ENCODE results near the gene KRT10. TPM values are rescaled to one million over a fixed set of nuclear protein-coding genes. Genes with fewer than 3 reads are reported as not detected.

Gene KRT10
- total and polyA plus RNA-seq, 2 donors (not counting 1 experiment from before 2014, with no cell fraction given) = 4.1 to 45.8 TPM

DNA sequence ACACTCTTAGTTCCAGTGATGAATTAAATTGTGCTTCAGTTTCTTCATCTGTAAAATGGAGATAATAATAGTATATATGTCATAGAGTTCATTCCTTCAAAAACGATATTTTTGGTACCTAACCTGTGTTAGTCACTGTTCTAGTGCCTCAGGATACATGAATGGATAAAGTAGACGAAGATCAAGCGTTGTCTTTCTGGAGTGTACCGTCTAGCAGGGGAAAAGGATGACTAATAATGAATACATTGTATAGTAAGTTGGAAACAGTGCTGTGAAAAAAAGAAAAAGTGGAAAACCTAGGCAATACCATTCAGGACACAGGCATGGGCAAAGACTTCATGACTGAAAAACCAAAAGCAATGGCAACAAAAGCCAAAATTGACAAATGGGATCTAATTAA, 8.6 kb downstream of the KRT10 start:
- Histone ChIP-seq H3K4me2 (ENCODE audit: extremely low read depth, insufficient read depth, low read length) (no peak overlapping the region), H3K9me3 (ENCODE audit: control insufficient read depth, insufficient read depth, low read depth, low read length) (no peaks in the 10 kb centered on the region), H3K79me2 (ENCODE audit: control insufficient read depth, insufficient read depth, low read length) (peaks cover 3% of the 10 kb centered on the region), H3K4me3 (replicated peaks in 1 of 4; ENCODE audit: control extremely low read depth in 1 of 4, insufficient read depth in 1 of 4, low read depth in 3 of 4, low read length in 4 of 4) (no peak overlapping the region), H3K27ac (ENCODE audit: insufficient read depth, low read length) (no peak overlapping the region), H3K4me1 (ENCODE audit: control insufficient read depth, extremely low read depth, insufficient read depth, low read length) (no peaks in the 10 kb centered on the region), H3K36me3 (ENCODE audit: control insufficient read depth, insufficient read depth, low read length) (no peaks in the 10 kb centered on the region), H3K9ac (ENCODE audit: insufficient read depth, low read length) (no peak overlapping the region), H3K27me3 (ENCODE audit: control insufficient read depth, insufficient read depth, low read length) (peaks cover 9% of the 10 kb centered on the region), H2AFZ (ENCODE audit: low read length) (no peak overlapping the region), H4K20me1 (ENCODE audit: control insufficient read depth, extremely low read depth, insufficient read depth, low read length) (no peaks in the 10 kb centered on the region)
- peak in 1 of 2 donors; percentile 57 for DNase-seq (ENCODE audit: low read depth in 2 of 2)
- TF ChIP-seq EZH2 (IDR thresholded peaks at IDR 0.05; ENCODE audit: low read length, missing control alignments) = no peak
- TF ChIP-seq, protein P1, sequence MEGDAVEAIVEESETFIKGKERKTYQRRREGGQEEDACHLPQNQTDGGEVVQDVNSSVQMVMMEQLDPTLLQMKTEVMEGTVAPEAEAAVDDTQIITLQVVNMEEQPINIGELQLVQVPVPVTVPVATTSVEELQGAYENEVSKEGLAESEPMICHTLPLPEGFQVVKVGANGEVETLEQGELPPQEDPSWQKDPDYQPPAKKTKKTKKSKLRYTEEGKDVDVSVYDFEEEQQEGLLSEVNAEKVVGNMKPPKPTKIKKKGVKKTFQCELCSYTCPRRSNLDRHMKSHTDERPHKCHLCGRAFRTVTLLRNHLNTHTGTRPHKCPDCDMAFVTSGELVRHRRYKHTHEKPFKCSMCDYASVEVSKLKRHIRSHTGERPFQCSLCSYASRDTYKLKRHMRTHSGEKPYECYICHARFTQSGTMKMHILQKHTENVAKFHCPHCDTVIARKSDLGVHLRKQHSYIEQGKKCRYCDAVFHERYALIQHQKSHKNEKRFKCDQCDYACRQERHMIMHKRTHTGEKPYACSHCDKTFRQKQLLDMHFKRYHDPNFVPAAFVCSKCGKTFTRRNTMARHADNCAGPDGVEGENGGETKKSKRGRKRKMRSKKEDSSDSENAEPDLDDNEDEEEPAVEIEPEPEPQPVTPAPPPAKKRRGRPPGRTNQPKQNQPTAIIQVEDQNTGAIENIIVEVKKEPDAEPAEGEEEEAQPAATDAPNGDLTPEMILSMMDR (conservative IDR thresholded peaks at IDR 0.05 in 1 of 2, IDR thresholded peaks at IDR 0.05 in 1 of 2; ENCODE audit: low read depth in 1 of 2, low read length in 2 of 2) = no peak

DNA sequence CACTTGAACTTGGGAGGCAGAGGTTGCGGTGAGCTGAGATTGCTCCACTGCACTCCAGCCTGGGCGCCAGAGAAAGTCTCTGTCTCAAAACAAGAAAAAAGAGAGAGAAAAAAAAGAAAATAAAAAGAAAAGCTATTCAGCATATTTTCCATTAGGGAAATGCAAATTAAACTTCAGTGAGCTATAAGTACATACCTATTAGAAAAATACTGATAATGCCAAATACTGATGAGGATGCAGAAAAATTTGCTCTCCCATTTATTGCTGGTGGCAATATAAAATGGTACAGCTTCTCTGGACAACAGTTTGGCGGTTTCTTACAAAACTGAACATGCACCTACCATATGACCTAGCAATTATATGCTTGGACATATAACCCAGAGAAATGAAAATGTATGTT, 9.8 kb downstream of the KRT10 start:
- no peak for TF ChIP-seq EZH2 (IDR thresholded peaks at IDR 0.05; ENCODE audit: low read length, missing control alignments)
- TF ChIP-seq, protein P1 (conservative IDR thresholded peaks at IDR 0.05 in 1 of 2, IDR thresholded peaks at IDR 0.05 in 1 of 2; ENCODE audit: low read depth in 1 of 2, low read length in 2 of 2) = no peak
- H3K79me2 ChIP-seq (ENCODE audit: control insufficient read depth, insufficient read depth, low read length) = no peaks in the 10 kb centered on the region
- DNase-seq (ENCODE audit: low read depth in 2 of 2) = no peak

DNA sequence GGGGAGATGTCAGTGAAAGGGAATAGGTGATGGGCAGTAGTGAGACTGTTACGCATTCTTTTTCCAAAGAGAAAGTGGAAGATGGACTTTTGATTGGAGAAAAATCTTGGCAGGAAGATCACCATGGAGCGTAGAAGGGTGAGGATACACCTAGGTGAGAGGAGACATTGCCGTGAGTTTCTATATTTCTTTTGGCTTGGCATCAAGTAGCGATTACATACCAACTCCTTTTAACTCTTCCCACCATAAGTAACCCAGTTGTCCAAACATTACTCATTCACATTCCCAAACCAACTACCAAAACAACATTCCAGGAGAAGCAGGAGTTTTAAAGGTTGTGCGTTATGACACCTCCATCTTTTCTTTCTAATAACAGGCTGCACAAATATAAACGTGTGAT, 11.9 kb downstream of the KRT10 start:
- DNase-seq (ENCODE audit: low read depth in 2 of 2) = peak in 1 of 2 donors; percentile 84
- TF ChIP-seq, protein P1 (conservative IDR thresholded peaks at IDR 0.05 in 1 of 2, IDR thresholded peaks at IDR 0.05 in 1 of 2; ENCODE audit: low read depth in 1 of 2, low read length in 2 of 2) = no peak
- no peak for TF ChIP-seq EZH2 (IDR thresholded peaks at IDR 0.05; ENCODE audit: low read length, missing control alignments)
- no peaks in the 10 kb centered on the region for H3K4me1 ChIP-seq (ENCODE audit: control insufficient read depth, extremely low read depth, insufficient read depth, low read length)
- H3K9me3 ChIP-seq (ENCODE audit: control insufficient read depth, insufficient read depth, low read depth, low read length) = no peaks in the 10 kb centered on the region
- H3K27ac ChIP-seq (ENCODE audit: insufficient read depth, low read length) = no peak overlapping the region
- no peak overlapping the region for H3K9ac ChIP-seq (ENCODE audit: insufficient read depth, low read length)
- no peak overlapping the region for H3K4me3 ChIP-seq (replicated peaks in 1 of 4; ENCODE audit: control extremely low read depth in 1 of 4, insufficient read depth in 1 of 4, low read depth in 3 of 4, low read length in 4 of 4)
- no peaks in the 10 kb centered on the region for H3K36me3 ChIP-seq (ENCODE audit: control insufficient read depth, insufficient read depth, low read length)
- H3K27me3 ChIP-seq (ENCODE audit: control insufficient read depth, insufficient read depth, low read length) = peaks cover 22% of the 10 kb centered on the region
- no peak overlapping the region for H3K4me2 ChIP-seq (ENCODE audit: extremely low read depth, insufficient read depth, low read length)
- no peak overlapping the region for H2AFZ ChIP-seq (ENCODE audit: low read length)
- H3K79me2 ChIP-seq (ENCODE audit: control insufficient read depth, insufficient read depth, low read length) = no peaks in the 10 kb centered on the region
- no peaks in the 10 kb centered on the region for H4K20me1 ChIP-seq (ENCODE audit: control insufficient read depth, extremely low read depth, insufficient read depth, low read length)

More for the DNA sequence above, 9.8 kb downstream of the KRT10 start:
- H3K4me1 ChIP-seq (ENCODE audit: control insufficient read depth, extremely low read depth, insufficient read depth, low read length) = no peaks in the 10 kb centered on the region
- H3K4me3 ChIP-seq (replicated peaks in 1 of 4; ENCODE audit: control extremely low read depth in 1 of 4, insufficient read depth in 1 of 4, low read depth in 3 of 4, low read length in 4 of 4) = no peak overlapping the region
- H3K36me3 ChIP-seq (ENCODE audit: control insufficient read depth, insufficient read depth, low read length) = no peaks in the 10 kb centered on the region
- no peak overlapping the region for H3K27ac ChIP-seq (ENCODE audit: insufficient read depth, low read length)
- H3K9ac ChIP-seq (ENCODE audit: insufficient read depth, low read length) = no peak overlapping the region
- no peak overlapping the region for H2AFZ ChIP-seq (ENCODE audit: low read length)
- no peaks in the 10 kb centered on the region for H3K9me3 ChIP-seq (ENCODE audit: control insufficient read depth, insufficient read depth, low read depth, low read length)
- peaks cover 10% of the 10 kb centered on the region for H3K27me3 ChIP-seq (ENCODE audit: control insufficient read depth, insufficient read depth, low read length)
- no peaks in the 10 kb centered on the region for H4K20me1 ChIP-seq (ENCODE audit: control insufficient read depth, extremely low read depth, insufficient read depth, low read length)
- H3K4me2 ChIP-seq (ENCODE audit: extremely low read depth, insufficient read depth, low read length) = no peak overlapping the region

Data from fibroblast of lung (primary cell).